ENCODE measurements around the gene LUZP1.
"Not testable (repeated sequence)": the region's sequence is repeated elsewhere in the genome, so short reads cannot be mapped to it uniquely, and the experiment has no call there.

Gene LUZP1

GRCh38 chr1:23202263-23202749, 33.6 kb upstream of the LUZP1 start:
- DNase-seq (ENCODE audit: insufficient read length) (no peak), FAIRE-seq (no peak)
- TF ChIP-seq POLR2A (IDR thresholded peaks at IDR 0.05; ENCODE audit: low read depth, low read length) (no peak), TAF1 (IDR thresholded peaks at IDR 0.05; ENCODE audit: borderline replicate concordance, low read depth, low read length) (no peak), POLR2AphosphoS5 (IDR thresholded peaks at IDR 0.05; ENCODE audit: low read depth, low read length) (no peak)

DNA sequence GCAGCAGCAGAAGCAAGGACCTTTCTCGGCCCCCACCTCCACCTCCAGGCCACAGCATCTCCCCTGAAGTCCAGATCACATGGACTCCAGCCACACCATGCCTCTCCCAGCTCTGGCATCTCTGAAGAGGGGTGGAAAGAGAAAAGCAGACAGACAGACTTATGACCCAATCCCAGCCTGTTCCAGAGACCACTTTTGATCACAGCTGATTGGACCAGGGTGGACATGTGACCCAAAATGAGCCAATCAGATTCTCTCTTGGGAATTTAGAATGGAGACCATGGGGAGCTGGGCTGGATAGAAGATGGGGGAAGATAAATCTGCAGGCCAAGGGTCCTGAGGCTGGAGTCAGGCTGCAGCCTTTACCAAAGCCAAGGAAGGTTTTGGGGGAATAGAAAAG, 32.2 kb upstream of the LUZP1 start:
- FAIRE-seq: no peak
- DNase-seq (ENCODE audit: insufficient read length): no peak
- no peak for TF ChIP-seq POLR2AphosphoS5 (IDR thresholded peaks at IDR 0.05; ENCODE audit: low read depth, low read length)
- TF ChIP-seq TAF1 (IDR thresholded peaks at IDR 0.05; ENCODE audit: borderline replicate concordance, low read depth, low read length): no peak
- no peak for TF ChIP-seq POLR2A (IDR thresholded peaks at IDR 0.05; ENCODE audit: low read depth, low read length)

- FAIRE-seq (no peak), DNase-seq (ENCODE audit: insufficient read length) (no peak)
- TF ChIP-seq TAF1 (IDR thresholded peaks at IDR 0.05; ENCODE audit: borderline replicate concordance, low read depth, low read length) (no peak), POLR2AphosphoS5 (IDR thresholded peaks at IDR 0.05; ENCODE audit: low read depth, low read length) (no peak), POLR2A (IDR thresholded peaks at IDR 0.05; ENCODE audit: low read depth, low read length) (no peak)
These were observed 29.7 kb upstream of the LUZP1 start for GRCh38 chr1:23198373-23198772.

- no peak for FAIRE-seq
- DNase-seq (ENCODE audit: insufficient read length): no peak
- TF ChIP-seq POLR2AphosphoS5 (IDR thresholded peaks at IDR 0.05; ENCODE audit: low read depth, low read length): no peak
- no peak for TF ChIP-seq TAF1 (IDR thresholded peaks at IDR 0.05; ENCODE audit: borderline replicate concordance, low read depth, low read length)
- no peak for TF ChIP-seq POLR2A (IDR thresholded peaks at IDR 0.05; ENCODE audit: low read depth, low read length)
These were observed 28.1 kb upstream of the LUZP1 start for GRCh38 chr1:23196627-23197328.

DNA sequence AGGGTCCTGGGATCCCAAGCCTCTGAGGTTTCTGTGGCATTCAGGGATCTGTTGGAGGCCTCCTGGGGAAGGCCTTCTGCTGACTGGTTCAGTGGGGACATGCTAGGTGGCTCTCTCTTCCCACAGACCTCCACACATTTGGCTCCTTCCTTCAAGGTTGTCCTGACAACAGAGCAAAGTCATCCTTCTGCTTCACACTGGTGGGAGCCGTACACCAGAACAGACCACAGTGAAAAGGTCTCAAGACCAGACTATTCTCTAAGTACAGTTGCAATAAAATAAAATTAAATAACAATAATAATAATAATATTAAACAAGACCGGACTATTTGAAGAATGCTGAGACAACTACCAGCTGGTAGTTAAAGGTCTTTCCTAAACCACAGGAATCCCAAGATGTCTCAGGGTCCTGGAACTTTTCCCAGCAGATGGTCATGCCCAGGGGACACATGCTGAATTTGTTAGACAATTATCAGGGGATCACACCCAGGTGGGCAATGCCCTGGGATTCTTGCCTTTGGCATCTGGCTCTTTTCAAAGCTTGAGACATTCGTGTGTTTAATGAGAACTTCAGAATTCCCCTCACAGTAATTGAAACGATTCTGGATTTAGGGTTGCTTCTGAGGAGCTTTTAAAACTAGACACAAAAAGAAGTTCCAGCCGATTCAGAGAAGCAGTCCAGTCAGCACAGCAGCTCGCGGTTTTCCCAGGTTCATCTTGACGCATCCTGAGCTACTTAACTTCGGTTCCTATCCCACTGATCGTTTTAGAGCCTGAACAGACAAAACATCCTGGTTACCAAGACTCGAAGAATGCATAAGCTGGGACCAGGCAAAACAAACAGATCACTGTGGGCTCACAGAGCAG, 25.7 kb upstream of the LUZP1 start:
- FAIRE-seq: no peak
- DNase-seq (ENCODE audit: insufficient read length): no peak

GRCh38 chr1:23193391-23194118, 24.9 kb upstream of the LUZP1 start:
- no peak for FAIRE-seq
- TF ChIP-seq POLR2AphosphoS5 (IDR thresholded peaks at IDR 0.05; ENCODE audit: low read depth, low read length) (no peak), POLR2A (IDR thresholded peaks at IDR 0.05; ENCODE audit: low read depth, low read length) (no peak), TAF1 (IDR thresholded peaks at IDR 0.05; ENCODE audit: borderline replicate concordance, low read depth, low read length) (no peak)

More for the DNA sequence above, 25.7 kb upstream of the LUZP1 start:
- TF ChIP-seq POLR2AphosphoS5 (IDR thresholded peaks at IDR 0.05; ENCODE audit: low read depth, low read length) (no peak), POLR2A (IDR thresholded peaks at IDR 0.05; ENCODE audit: low read depth, low read length) (no peak), TAF1 (IDR thresholded peaks at IDR 0.05; ENCODE audit: borderline replicate concordance, low read depth, low read length) (no peak)

DNA sequence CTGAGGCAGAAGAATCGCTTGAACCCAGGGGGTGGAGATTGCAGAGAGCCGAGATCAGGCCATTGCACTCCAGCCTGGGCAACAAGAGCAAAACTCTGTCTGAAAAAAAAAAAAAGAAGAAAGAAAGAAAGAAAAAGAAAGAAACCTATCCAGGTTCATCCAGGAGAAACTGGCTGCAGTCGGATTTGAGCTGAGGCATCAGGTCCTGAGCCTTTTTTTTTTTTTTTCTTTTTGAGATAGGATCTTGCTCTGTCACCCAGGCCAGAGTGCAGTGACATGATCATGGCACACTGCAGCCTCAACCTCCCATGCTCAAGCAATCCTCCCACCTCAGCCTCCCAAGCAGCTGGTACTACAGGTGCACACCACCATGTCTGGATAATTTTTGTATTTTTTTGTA, 22.5 kb upstream of the LUZP1 start:
- FAIRE-seq (no peak), DNase-seq (ENCODE audit: insufficient read length) (no peak)
- TF ChIP-seq POLR2A (IDR thresholded peaks at IDR 0.05; ENCODE audit: low read depth, low read length): no peak
- no peak for TF ChIP-seq TAF1 (IDR thresholded peaks at IDR 0.05; ENCODE audit: borderline replicate concordance, low read depth, low read length)
- no peak for TF ChIP-seq POLR2AphosphoS5 (IDR thresholded peaks at IDR 0.05; ENCODE audit: low read depth, low read length)

More at GRCh38 chr1:23193391-23194118, 24.9 kb upstream of the LUZP1 start:
- no peak for DNase-seq (ENCODE audit: insufficient read length)

GRCh38 chr1:23188936-23189452, 20.3 kb upstream of the LUZP1 start:
- not testable (repeated sequence) for FAIRE-seq; DNase-seq (ENCODE audit: insufficient read length)

DNA sequence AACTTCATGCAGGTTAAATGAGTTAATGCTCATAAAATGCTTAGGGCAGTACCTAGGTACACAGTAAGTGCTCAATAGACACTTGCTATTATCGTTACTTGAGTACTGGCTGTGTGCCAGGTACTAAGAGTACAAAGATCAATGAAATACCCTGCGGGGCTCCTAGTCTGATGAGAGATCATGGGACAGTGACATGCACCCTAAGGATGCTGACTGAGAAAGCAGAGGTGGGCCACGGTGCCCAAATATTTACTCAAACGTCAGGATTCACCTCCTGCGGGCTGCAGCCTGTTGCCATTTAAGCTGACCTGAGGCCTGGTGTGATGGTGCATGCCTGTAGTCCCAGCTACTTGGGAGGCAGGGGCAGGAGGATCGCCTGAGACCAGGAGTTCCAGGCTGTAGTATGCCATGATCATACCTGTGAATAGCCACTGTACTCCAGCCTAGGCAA, 19.8 kb upstream of the LUZP1 start:
- FAIRE-seq (no peak), DNase-seq (ENCODE audit: insufficient read length) (no peak)
- no peak for TF ChIP-seq POLR2AphosphoS5 (IDR thresholded peaks at IDR 0.05; ENCODE audit: low read depth, low read length)
- TF ChIP-seq POLR2A (IDR thresholded peaks at IDR 0.05; ENCODE audit: low read depth, low read length): no peak
- TF ChIP-seq TAF1 (IDR thresholded peaks at IDR 0.05; ENCODE audit: borderline replicate concordance, low read depth, low read length): no peak

DNA sequence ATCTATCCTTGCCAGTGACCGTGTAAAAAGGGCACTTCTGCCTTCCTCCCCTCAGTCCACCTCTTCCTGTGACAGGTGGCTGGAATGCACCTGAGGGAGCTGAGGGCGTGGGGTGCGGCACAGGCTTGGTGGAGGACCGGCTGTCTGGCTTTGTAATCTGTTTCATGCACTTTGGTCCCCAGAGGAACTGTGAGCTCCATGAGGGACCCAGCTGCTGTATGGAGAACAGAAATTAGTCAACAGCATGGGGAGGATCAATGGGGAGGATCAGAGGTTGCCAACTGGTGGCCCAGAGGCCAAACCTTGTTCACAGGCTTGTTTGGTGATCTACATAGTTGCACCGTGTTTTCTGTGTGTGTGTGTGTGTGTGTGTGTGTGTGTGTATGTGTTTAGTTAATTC, 19.0 kb upstream of the LUZP1 start:
- FAIRE-seq (no peak), DNase-seq (ENCODE audit: insufficient read length) (no peak)
- TF ChIP-seq POLR2A (IDR thresholded peaks at IDR 0.05; ENCODE audit: low read depth, low read length): no peak

- TF ChIP-seq POLR2AphosphoS5 (IDR thresholded peaks at IDR 0.05; ENCODE audit: low read depth, low read length) (no peak), POLR2A (IDR thresholded peaks at IDR 0.05; ENCODE audit: low read depth, low read length) (no peak), TAF1 (IDR thresholded peaks at IDR 0.05; ENCODE audit: borderline replicate concordance, low read depth, low read length) (no peak)
- DNase-seq (ENCODE audit: insufficient read length): no peak
- FAIRE-seq: no peak
These were observed 16.7 kb upstream of the LUZP1 start for GRCh38 chr1:23185381-23185780.

Data from GM12892 (cell line).